ENCODE data around the gene ACTR3C.
"Not testable (repeated sequence)": the region's sequence is repeated elsewhere in the genome, so short reads cannot be mapped to it uniquely, and the experiment has no call there.

Gene ACTR3C

DNA sequence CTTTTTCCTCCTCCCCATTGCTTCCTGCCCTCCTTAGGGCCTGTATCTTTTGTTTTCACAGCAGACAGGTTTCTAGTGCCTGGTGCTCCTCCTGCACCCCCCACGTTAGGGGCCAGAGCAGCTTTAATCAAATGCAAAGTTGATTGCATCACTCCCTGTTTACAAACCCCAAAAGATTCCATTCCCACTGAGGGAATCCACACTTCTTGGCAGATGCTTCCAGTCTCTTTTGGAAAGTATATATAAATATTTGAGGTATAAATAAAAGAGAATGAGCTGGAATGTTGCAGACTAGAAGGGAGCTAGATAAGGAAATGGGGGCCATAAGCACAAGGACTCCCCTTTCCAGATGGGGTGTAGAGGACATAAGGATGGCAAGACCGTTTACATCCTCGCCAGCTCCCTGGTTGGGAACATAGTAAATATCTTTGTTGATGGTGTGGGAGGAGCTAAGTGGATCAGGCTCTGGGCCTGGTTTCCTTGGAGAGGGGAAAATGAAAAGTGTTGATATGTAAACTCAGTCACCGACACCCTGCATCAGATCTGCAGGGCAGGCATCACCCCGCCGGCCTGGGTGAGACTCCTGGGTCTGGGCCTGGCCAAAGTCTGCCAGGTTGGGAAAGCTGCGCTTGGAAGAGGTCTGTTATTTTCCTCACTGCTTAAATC is 11.9 kb upstream of the ACTR3C start:
- DNase-seq: peak; percentile 73

DNA sequence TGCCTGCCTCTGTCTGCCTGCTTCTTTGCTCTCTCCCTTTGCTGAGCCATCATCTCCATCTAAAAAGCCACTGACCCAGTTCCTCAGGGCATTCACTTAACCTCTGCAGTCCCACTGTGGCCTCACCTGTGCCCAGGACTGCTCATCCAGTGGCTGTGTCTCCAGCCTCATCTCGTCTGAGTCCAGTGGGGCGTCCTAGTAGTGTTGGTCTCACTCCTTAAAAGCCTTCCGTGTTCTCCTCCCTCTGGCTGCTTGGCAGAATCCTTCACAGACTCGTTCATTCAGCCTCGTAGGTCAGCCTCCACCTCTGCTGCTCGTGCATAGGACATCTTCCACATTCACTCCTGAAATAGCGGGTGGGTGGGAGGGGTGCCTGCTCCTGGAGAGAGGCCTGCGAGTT is 10.8 kb upstream of the ACTR3C start:
- DNase-seq: no peak

DNA sequence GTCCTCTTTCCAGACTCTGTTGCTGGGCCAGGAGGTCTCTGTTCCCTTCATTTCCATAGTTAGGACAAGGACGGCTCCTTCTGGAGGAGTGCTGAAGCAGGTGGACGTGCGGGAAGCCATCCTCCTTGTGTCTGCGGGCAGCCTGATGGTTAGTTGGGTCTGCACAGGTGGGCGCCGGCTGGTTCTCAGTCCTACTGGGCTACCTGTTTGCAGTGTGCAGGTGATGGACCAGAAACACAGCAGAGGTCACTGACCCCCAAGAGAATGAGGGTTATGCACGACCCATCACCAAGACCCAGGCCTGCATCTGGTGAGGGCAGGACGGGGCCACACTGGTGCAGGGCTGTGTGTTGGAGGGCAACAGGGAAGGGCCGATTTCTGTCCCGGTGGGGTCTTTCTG is 10.3 kb upstream of the ACTR3C start:
- no peak for DNase-seq

DNA sequence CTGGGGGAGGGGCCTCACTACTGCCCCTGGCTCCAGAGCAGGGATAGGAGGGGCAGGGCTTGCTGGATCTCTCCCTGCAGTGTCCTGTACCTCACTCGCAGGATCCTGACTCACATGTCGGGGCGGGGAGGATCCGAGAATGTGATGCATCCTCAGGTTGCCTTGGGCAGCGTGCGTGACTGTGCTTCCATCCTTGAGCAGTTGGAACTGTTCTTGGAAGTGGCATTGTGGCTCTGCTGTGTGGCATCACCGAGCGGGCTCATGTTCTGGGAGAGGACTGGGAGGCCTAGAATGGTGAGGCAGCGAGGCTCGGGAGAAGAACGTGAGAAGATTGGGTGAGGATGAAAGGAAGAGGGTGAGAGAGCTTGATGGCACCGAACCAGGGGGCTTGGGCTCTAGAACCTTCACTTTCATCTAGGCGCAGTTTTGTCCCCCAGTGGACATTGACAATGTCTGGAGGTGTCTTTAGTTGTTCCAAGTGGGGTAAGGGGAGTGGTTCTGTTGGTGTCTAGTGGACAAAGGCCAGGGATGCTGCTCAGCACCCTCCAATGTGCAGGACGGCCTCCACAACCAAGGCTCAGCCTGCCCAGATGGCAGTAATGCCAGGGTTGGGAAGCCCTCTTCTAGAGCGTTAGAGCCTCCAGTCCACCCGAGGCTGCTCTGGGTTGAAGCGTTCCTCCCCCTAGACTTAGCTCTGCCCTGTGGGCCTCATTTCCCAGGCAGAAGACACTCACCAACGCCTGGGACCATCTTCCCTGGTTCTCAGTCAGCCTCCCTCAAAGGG is 9.7 kb upstream of the ACTR3C start:
- DNase-seq: no peak

DNA sequence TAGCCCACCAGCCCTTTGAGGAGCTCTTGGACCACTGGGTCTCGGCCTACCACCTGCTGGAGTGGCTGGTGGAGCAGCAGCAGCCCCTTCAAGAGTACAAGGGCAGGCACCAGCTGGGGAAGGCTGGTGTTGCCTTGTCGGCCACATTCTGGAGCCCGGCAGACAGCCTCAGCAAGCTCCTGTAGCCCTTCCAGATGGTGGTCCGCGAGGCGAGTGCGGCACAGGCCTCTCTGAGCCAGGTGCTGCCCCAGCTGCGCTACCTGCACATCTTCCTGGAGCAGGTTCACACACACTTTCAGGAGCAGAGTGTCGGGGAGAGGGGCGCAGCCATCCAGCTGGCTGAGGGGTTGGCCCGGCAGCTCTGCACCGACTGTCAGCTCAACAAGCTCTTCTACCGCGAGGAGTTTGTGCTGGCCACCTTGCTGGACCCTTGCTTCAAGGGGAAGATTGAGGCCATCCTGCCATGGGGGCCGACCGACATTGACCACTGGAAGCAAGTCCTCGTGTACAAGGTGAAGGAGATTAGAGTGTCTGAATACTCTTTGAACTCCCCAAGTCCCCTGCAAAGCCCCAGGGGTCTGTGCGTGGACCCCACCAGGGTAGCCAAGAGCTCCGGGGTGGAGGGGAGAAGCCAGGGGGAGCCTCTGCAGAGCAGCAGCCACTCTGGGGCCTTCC is 7.0 kb upstream of the ACTR3C start:
- no peak for DNase-seq

DNA sequence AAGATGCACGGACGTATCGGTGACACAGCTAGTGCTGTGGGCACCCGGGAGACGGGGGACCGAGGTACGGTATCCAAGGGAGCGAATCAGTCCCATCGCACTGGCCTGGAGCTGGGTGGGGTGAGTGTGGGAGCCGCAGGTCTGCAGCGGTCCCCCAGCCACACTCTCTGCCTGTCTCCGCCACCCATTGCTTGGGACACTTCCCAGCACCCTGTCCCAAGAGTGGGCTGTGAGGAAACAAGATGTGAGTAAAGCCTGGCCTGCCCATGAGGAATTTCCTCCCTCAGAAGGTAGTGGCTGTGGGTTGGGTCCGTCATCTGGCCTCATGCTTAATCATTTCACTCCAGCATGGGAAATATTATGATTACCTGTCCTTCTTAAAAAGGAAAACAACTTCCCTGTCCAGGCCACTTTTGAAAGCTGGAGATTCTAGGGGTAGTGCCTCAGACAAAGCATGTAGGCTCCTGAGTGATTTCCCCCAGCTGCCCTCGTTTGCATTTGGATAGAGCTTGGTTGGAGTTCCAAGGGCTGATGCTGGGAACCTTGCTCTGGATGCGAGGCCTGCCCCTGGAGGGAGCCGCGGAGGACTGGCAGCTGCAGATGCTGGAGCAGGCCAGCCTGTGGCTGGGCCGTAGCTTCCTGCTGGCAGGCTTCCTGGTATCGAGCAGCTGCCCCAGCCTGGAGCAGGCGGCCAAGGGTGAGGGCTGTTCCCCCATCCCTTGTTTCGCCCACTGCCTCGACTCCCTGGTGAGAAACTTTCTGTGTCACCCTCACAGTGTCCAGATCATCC is 6.2 kb upstream of the ACTR3C start:
- no peak for DNase-seq

DNA sequence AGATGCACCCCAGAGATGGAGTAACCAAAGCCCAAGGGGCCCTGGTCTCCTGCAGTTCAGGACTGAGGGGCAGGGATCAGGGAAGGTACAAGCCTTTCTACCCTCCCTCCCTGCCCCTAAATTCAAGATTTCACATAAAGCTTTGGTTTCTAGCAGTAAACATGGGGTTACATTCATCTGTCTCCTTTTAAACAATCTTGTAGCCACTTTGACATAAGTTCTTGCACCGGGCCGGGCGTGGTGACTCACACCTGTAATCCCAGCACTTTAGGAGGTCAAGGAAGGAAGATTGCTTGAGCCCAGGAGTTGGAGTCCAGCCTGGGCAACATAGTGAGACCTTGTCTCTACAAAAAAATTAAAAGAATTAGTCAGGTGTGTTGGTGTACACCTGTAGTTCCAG is 4.0 kb upstream of the ACTR3C start:
- DNase-seq: no peak

DNA sequence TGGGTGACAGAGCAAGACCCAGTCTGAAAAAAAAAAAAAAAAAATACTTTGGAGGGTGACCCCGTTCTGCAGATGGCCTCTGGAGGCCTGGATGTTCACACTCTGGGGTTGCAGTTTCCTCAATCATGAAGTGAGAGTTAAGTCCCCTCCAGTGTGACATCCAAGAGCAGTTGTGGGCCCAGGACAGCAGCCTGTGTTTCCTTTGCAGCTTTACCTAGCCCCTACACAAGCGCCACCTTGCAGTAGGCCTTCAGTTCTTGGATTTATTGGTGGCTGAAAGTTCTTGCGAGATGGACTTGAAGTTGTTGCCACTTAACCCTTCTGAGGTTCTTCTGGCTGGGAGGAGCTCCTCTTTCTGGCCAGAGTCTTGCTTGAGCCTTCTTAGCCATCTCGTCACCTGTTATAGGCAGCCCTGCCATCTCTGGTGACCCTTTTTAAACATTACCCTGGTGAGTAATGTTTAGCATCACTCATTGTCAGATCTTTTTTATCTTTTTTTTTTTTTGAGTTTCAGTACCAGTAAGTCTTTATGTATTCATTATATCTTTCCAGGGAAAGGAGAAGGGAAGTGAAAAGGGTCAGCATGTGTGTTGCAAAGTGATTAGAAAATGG is 3.4 kb upstream of the ACTR3C start:
- DNase-seq: no peak

DNA sequence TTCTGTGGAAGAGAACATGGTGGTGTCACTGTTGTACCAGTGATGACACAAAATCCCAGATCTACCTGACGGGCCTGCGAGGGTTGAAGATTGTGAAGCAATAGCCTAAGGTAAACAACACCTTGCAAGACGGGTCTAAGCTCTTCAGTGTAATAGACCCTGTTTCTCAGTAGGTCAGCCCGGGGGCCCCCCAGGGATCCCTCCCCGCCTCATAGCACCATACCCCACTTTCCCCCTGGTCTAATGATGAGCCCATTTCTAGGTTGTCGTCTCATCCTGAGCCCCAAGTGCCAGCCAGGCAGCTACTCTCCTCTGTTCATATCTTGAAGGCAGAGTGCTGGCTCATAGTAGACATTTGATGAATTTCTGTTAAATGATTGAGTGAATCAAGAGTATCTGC is 2.6 kb upstream of the ACTR3C start:
- DNase-seq: no peak

DNA sequence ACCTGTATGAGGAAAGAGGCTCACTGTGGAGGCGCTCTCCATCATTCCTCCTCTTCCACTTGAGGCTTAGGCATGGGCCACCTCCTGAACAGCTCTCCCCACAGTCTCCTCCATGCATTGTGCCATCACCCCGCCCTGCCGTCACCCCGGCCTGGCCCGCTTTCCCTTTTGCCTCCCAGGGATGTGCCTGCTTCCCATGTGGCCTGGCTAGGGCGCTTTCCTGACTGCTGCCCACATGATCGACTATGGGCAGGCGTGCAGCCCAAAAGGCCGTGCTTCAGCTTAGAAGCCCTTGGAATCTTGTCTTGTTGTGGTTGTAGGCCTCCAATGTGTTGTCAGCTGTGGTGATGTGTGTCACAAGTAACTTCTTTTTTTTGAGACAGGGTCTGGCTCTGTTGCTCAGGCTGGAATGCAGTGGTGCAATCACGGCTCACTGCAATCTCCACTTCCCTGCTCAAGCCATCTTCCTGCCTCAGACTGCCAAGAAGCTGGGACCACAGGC is 1.8 kb upstream of the ACTR3C start:
- no peak for DNase-seq

DNA sequence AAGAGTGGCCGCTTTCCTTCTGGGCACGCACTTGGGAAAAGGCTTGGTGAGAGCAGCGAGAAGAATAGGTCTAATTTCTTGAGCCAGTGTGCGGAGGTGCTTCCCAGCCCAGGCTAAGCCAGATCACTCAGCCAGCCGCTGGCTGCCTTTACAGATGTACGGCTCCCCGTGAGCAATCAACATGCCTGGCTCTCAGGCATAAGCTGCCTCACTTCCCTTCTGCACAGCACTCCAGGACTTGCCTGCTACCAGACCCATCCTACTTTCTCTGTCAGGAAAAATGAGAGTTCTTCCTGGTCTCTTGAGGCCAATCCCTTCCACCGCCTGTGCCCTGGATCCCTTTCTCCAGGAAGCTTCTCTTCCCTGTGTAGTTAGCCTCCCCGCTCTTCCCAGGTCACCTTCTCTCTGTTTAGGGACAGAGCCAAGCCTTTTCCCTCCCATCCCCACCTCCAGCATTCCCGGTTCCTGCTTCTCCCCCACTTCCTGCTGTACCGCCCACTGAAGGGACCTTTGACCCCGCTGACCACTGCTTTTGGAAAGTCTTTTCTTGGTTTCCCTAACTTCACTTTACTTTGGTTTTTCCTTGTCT is 1.1 kb upstream of the ACTR3C start:
- no peak for DNase-seq

DNA sequence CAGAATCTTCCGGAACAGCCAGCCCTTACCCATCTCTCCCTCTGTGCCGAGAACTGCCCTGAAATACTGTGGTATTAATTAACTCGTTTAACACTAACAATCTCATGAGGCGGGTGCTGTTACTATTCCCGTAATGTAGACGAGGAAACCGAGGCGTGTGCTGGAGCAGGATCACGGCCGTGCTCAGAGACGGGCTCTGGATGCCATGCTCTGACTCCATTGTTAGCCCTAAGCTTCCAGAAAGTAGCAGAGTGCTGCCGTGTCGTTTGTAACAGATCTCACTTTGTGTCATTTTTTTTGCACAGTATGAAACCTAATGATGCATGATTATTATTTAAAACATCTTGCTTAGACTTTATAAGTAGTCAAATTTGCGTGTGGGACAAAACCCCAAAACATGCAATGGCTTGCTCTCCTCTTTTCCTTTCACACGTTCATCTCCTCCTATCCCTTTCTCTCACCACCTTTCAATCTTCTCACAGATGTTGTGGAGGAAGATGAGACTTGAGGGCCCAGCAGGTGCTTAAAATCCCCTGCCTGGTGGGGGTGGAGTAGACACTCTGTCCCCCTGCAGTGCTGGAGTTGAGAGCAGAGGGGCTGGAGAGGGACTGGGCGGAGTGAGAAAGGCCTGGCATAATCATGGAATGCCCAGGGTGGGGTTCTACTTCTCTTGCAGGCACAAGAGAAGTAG is 482 bp upstream of the ACTR3C start:
- DNase-seq: no peak

DNA sequence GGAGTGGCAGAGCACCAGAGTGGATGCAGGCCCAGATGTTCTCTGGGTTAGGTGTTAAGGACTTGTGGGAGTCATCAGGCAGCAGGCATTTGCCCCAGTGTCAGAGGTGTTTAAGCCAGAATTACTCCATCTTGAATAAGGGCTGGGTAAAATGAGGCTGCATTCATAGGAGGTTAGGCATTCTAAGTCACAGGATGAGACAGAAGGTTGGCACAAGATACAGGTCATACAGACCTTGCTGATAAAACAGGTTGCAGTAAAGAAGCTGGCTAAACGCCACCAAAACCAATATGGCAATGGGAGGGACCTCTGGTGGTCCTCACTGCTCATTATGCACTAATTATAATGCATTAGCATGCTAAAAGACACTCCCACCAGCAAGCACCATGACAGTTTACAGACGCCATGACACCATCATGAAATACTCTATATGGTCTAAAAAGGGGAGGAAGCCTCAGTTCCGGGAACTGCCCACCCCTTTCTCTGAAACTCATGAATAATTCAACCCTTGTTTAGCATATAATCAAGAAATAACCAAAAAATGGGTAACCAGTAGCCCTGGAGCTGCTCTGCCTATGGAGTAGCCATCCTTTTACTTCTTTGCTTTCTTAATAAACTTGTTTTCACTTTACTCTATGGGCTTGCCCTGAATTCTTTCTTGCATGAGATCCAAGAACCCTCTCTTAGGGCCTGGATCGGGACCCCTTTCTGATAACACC is 1.1 kb downstream of the ACTR3C start:
- DNase-seq: no peak

DNA sequence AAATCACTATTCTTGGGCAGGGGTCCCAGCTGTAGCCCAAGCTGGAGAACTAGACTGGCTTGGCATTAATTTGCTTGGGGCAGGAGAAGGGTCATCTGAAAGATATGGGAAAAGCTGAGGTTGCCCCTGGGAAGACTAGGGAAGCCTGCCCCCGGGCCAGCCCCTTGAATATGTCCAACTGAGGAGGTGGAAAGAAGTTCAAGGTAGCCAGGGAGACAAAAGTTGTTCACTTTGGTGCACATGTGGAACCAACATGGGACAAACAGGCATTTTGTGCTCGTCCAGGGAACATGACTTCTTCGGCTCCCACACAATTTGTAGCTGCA is 1.6 kb downstream of the ACTR3C start:
- DNase-seq: no peak

DNA sequence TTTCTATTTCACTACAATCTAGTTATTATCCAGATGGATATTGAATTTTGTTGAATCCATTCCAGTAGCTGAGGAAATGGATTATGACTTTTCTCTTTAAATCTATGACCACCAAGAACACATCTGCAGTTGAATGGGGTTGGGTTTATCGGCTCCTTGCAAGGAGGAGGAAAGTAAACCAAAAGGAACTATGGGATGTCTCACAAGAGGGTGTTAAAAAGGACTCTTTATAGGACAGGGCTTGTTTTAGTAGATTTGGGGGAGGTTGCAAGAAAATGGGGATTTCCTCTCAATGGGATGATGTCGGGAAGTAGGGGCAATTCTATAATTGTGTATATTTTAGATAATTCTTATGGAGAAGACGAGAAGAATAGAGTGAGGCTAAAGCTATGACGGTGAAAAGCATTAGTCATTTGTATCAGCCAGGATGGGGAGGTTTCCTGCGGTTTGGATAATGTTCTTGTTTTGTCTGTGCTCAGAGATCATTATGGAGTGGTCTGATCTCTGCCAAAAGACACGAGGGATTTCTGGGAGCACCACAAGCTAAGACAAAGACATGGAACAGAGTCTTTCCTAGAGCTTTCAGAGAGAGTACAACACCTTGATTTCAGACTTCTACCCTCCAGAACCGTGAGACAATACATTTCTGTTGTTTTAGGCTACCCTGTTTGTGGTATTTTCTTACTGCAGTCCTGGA is 5.4 kb downstream of the ACTR3C start:
- DNase-seq: no peak

DNA sequence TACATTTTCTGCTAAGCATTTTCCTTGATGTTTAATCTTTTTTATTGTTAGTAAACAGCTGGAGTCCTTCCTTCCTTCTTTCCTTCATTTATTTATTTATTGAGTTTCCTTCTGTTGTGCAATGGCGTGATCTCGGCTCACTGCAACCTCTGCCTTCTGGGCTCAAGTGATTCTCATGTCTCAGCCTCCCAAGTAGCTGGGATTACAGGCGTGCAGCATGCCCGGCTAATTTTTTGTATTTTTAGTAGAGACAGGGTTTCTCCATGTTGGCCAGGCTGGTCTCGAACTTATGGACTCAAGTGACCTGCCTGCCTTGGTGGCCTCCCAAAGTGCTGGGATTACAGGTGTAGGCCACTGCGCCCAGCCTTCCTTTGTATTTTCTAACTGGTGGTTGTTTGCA is 6.4 kb downstream of the ACTR3C start:
- DNase-seq: not testable (repeated sequence)

DNA sequence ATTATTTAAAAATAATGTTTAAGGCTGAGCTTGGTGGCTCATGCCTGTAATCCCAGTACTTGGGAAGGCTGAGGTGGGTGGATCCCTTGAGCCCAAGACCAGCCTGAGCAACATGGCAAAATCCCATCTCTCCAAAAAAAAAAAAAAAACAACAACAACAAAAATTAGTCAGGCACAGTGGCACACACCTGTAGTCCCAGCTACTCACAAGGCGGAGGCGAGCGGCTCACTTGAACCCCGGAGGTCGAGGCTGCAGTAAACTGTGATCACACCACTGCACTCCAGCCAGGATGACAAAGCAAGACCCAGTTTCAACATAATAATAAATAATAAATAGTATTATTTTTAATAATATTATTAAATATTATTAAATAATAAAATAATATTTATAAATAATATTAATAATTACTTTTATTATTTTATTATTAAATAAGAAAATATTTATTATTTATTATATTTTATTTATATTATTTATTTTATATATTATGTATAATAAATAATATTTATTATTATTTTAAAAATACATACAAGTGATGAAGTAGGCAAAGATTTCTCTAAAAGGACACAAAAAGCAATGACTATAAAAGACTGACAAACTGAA is 8.6 kb downstream of the ACTR3C start:
- DNase-seq: no peak

DNA sequence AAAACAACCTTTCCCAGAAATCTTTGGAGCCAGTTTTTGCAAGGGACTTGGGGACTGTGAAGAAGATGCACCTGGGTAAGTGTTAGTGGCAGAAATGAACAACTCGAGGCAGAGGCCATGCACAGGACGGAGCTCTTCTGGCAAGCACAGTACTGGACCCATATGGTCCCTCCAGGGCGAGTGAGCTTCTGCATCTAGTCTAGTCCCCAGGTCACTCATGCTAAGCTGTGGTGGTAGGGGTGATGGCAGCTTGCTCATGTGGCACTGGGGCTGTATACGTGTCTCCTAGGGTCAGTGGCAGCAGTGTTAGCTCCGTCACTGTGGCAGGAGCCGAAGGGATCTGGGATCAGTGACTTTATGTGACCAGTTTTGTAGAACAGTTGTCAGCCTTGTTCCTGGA is 9.5 kb downstream of the ACTR3C start:
- DNase-seq: no peak

DNA sequence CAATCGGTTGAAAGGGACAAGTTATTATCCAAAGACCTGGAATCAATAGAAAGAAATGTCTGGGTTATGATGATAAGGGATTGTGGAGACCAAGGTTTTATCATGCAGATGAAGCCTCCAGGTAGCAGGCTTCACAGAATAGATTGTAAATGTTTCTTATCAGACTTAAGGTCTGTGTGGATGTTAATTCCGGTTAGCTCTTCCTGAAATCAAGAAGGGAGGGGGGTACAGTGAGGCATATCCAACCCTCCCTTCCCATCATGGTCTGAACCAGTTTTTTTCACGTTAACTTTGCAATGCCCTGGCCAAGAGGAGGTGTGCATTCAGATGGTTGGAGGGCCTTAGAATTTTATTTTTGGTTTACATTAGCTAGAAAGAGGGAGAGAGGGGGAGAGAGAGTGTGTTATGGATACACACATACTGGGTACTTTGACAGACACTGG is 10.0 kb downstream of the ACTR3C start:
- DNase-seq: no peak

Data from HCEC 1CT (cell line).